Cardiac muscle cell (in vitro differentiated cells and primary cell): Measurements from ENCODE around the gene KIAA1671. TPM values are rescaled to one million over a fixed set of nuclear protein-coding genes. Genes with fewer than 3 reads are reported as not detected.
A peak's percentile ranks its signal among the peaks of the same experiment; 100 is the strongest.

ENCODE experiments used
- DNase-seq, 2 donors: peaks; one replicate each; pipeline versions ENCODE4 v3.0.0 to v3.0.0-alpha.2; 2010 to 2017; ENCODE audit warnings: low read depth in 1 of 2, low spot score in 1 of 2
- H3K27ac ChIP-seq: fragments of 200-600 bp; sonication (generic); 2 replicates; pipeline ENCODE4 v1.5.1; 2016
- H3K27me3 ChIP-seq: fragments of 200-600 bp; sonication (generic); 2 replicates; pipeline ENCODE4 v1.6.0; 2016; ENCODE audit warnings: control low read depth
- H3K36me3 ChIP-seq: fragments of 200-600 bp; sonication (generic); 2 replicates; pipeline ENCODE4 v1.5.1; 2016; ENCODE audit warnings: control low read depth
- H3K4me1 ChIP-seq: fragments of 200-600 bp; sonication (generic); 2 replicates; pipeline ENCODE4 v1.8.1; 2017; ENCODE audit warnings: low read depth, mild to moderate bottlenecking, mixed run types
- H3K4me3 ChIP-seq: fragments of 200-600 bp; sonication (generic); 2 replicates; pipeline ENCODE4 v1.5.1; 2016; ENCODE audit warnings: mild to moderate bottlenecking
- H3K9me3 ChIP-seq: fragments of 200-600 bp; sonication (generic); 2 replicates; pipeline ENCODE4 v1.5.1; 2017; ENCODE audit warnings: low read depth, mild to moderate bottlenecking, control low read depth
- polyA plus RNA-seq: library from polyadenylated mRNA; unstranded; fragments of >200 nt; fragmentation: Nextera tagmentation; extraction: Ambion mirVana; gene quantifications from 2 replicates; pipeline ENCODE4 v1.2.1, GENCODE V29; 2016
- total RNA-seq: library from RNA; depleted of rRNA; stranded (reverse); fragments of >200 nt; gene quantifications from 2 replicates; pipeline ENCODE4 v1.2.3, GENCODE V29; 2016
- TF ChIP-seq, protein P1 (sequence below): IDR thresholded peaks from 2 replicates; pipeline ENCODE4 v1.5.1; 2012; ENCODE audit warnings: low read depth, mild to moderate bottlenecking, low read length

The KIAA1671 gene
- total and polyA plus RNA-seq, 2 experiments from 2014 or later = 10.9 to 37.3 TPM

DNA sequence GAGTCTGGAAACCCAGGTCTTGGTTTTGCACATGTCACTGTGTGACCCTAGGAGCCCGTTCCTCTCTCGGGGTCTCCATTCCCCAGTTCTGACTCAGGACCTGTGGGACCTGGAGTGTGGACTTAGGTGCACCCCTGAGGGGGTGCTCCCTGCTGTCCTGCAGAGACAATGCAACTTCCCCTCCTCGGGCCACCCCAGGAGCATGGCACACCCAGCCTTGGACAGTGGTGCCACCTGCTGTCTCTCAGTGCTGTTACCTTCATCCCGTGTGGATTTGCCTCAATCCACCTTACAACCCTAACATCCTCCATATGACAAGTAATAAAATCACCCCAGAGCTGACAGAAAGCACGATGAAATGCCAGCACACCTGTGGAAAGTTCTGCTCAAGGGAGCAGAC lies 219.6 kb downstream of the KIAA1671 start:
- Histone ChIP-seq H3K9me3 (no peaks in the 10 kb centered on the region), H3K4me1 (no peaks in the 10 kb centered on the region), H3K36me3 (peaks cover 26% of the 10 kb centered on the region), H3K27ac (no peak overlapping the region), H3K4me3 (no peak overlapping the region), H3K27me3 (no peaks in the 10 kb centered on the region)
- TF ChIP-seq, protein P1, sequence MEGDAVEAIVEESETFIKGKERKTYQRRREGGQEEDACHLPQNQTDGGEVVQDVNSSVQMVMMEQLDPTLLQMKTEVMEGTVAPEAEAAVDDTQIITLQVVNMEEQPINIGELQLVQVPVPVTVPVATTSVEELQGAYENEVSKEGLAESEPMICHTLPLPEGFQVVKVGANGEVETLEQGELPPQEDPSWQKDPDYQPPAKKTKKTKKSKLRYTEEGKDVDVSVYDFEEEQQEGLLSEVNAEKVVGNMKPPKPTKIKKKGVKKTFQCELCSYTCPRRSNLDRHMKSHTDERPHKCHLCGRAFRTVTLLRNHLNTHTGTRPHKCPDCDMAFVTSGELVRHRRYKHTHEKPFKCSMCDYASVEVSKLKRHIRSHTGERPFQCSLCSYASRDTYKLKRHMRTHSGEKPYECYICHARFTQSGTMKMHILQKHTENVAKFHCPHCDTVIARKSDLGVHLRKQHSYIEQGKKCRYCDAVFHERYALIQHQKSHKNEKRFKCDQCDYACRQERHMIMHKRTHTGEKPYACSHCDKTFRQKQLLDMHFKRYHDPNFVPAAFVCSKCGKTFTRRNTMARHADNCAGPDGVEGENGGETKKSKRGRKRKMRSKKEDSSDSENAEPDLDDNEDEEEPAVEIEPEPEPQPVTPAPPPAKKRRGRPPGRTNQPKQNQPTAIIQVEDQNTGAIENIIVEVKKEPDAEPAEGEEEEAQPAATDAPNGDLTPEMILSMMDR = peak; percentile 39
- DNase-seq = peak in 1 of 2 donors; percentile 12

GRCh38 chr22:25174156-25174887 lies 221.8 kb downstream of the KIAA1671 start:
- H3K27ac ChIP-seq = no peak overlapping the region
- H3K36me3 ChIP-seq = peaks cover 31% of the 10 kb centered on the region
- no peaks in the 10 kb centered on the region for H3K4me1 ChIP-seq
- H3K4me3 ChIP-seq = no peak overlapping the region
- DNase-seq = no peak
- no peaks in the 10 kb centered on the region for H3K27me3 ChIP-seq
- H3K9me3 ChIP-seq = no peaks in the 10 kb centered on the region
- TF ChIP-seq, protein P1 = no peak

- TF ChIP-seq, protein P1 = no peak
- Histone ChIP-seq H3K27ac (no peak overlapping the region), H3K27me3 (no peaks in the 10 kb centered on the region), H3K36me3 (peaks cover 31% of the 10 kb centered on the region), H3K4me3 (no peak overlapping the region), H3K9me3 (no peaks in the 10 kb centered on the region), H3K4me1 (no peaks in the 10 kb centered on the region)
- no peak for DNase-seq
These were observed 222.4 kb downstream of the KIAA1671 start for GRCh38 chr22:25174888-25175411.

DNA sequence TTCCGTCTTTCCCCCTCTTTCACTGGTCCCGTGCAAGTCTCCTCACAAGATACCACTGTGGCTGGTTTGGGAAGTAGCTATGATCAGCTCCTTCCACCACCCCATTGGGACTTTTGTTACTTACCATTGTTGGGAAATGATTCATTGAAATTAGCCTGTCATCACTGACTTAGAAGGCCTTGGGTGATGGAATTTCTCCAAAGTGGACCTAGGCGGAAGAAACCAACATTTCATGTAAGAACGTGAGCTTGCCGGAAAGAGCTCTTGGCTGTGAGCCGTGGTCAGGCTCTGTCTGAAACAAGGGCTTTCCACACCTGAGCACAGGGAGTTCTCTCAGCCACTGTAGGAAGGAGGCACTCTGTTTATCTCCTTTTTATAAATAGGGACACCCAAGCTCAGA lies 223.7 kb downstream of the KIAA1671 start:
- Histone ChIP-seq H3K36me3 (peaks cover 31% of the 10 kb centered on the region), H3K27me3 (no peaks in the 10 kb centered on the region), H3K9me3 (no peaks in the 10 kb centered on the region), H3K27ac (no peak overlapping the region), H3K4me3 (no peak overlapping the region), H3K4me1 (no peaks in the 10 kb centered on the region)
- no peak for DNase-seq
- TF ChIP-seq, protein P1 = no peak

DNA sequence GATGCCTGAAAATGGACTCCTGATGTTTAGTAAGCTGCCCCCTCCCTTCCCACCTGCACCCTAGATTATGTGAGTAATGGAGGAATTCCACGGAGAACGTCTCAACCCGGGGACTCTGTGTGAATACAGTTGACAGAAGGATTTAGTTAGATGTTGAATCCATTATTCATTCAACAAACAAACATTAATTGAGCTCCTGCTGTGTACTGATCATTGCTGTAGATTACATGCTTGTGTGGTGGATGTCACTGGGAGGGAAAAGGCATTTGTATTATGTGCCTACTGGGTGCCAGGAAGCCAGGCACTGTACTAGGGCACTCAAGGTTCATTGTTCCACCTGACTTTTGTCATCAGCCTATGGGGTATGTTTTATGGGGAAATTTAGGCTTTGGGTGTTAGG lies 224.3 kb downstream of the KIAA1671 start:
- Histone ChIP-seq H3K27me3 (no peaks in the 10 kb centered on the region), H3K4me3 (no peak overlapping the region), H3K4me1 (no peaks in the 10 kb centered on the region), H3K27ac (no peak overlapping the region), H3K36me3 (peaks cover 30% of the 10 kb centered on the region), H3K9me3 (no peaks in the 10 kb centered on the region)
- DNase-seq = no peak
- TF ChIP-seq, protein P1 = no peak
